ENCODE data around the gene FILIP1L.

- TF ChIP-seq CTCF (conservative IDR thresholded peaks at IDR 0.05; ENCODE audit: low read length) (no peak), EZH2phosphoT487 (IDR thresholded peaks at IDR 0.05; ENCODE audit: borderline replicate concordance, low read depth, low read length) (no peak)
Measured at GRCh38 chr3:100108464-100109079, 5.7 kb downstream of the FILIP1L start.
